ENCODE results near the gene GPX3. TPM values are rescaled to one million over a fixed set of nuclear protein-coding genes. Genes with fewer than 3 reads are reported as not detected.

GPX3 gene
- total RNA-seq, 2 donors from 2014 or later, result 106 to 174 TPM

GRCh38 chr5:151028717-151029116, 8.3 kb downstream of the GPX3 start:
- ATAC-seq (no peak), DNase-seq (no peak)
- intact Hi-C loops (cut with DNase I, micrococcal nuclease), result no loop called here

- intact Hi-C loops (cut with DNase I, micrococcal nuclease), result no loop called here
- ATAC-seq, result no peak
- no peak for DNase-seq
These were observed 9.0 kb downstream of the GPX3 start for GRCh38 chr5:151029179-151030055.

- DNase-seq, result no peak
- ATAC-seq, result no peak
- intact Hi-C loops (cut with DNase I, micrococcal nuclease), result no loop called here
These were observed 9.6 kb downstream of the GPX3 start for GRCh38 chr5:151030056-151030336.

- ATAC-seq (peak; percentile 27), DNase-seq (peak in 1 of 2 donors; percentile 50)
- intact Hi-C loops (cut with DNase I, micrococcal nuclease), result no loop called here
These were observed 10.0 kb downstream of the GPX3 start for GRCh38 chr5:151030379-151030778.

GRCh38 chr5:151031554-151031953, 11.2 kb downstream of the GPX3 start:
- DNase-seq, result no peak
- no peak for ATAC-seq
- intact Hi-C loops (cut with DNase I, micrococcal nuclease), result no loop called here

GRCh38 chr5:151033217-151033934, 13.0 kb downstream of the GPX3 start:
- no peak for DNase-seq
- no peak for ATAC-seq
- intact Hi-C loops (cut with DNase I, micrococcal nuclease), result no loop called here

- ATAC-seq (peak; percentile 30), DNase-seq (no peak)
- intact Hi-C loops (cut with DNase I, micrococcal nuclease), result no loop called here
These were observed 14.3 kb downstream of the GPX3 start for GRCh38 chr5:151034422-151035379.

- DNase-seq (no peak), ATAC-seq (no peak)
- intact Hi-C loops (cut with DNase I, micrococcal nuclease), result no loop called here
These were observed 16.2 kb downstream of the GPX3 start for GRCh38 chr5:151036556-151036955.

- no peak for DNase-seq
- ATAC-seq, result no peak
These were observed 17.4 kb downstream of the GPX3 start for GRCh38 chr5:151037561-151038411.

GRCh38 chr5:151038412-151038745, 18.0 kb downstream of the GPX3 start:
- ATAC-seq, result no peak
- intact Hi-C loops (cut with DNase I, micrococcal nuclease), result no loop called here
- no peak for DNase-seq

More at GRCh38 chr5:151037561-151038411, 17.4 kb downstream of the GPX3 start:
- intact Hi-C loops (cut with DNase I, micrococcal nuclease), result no loop called here

- no peak for DNase-seq
- intact Hi-C loops (cut with DNase I, micrococcal nuclease), result no loop called here
- ATAC-seq, result no peak
These were observed 18.4 kb downstream of the GPX3 start for GRCh38 chr5:151038801-151039238.

- intact Hi-C loops (cut with DNase I, micrococcal nuclease), result no loop called here
- DNase-seq, result no peak
- ATAC-seq, result no peak
These were observed 19.3 kb downstream of the GPX3 start for GRCh38 chr5:151039665-151040064.

GRCh38 chr5:151040211-151040747, 19.9 kb downstream of the GPX3 start:
- intact Hi-C loops (cut with DNase I, micrococcal nuclease), result no loop called here
- DNase-seq (no peak), ATAC-seq (peak; percentile 44)

- ATAC-seq, result no peak
- no peak for DNase-seq
- intact Hi-C loops (cut with DNase I, micrococcal nuclease), result no loop called here
These were observed 21.3 kb downstream of the GPX3 start for GRCh38 chr5:151041577-151042268.

GRCh38 chr5:151042453-151043093, 22.2 kb downstream of the GPX3 start:
- intact Hi-C loops (cut with DNase I, micrococcal nuclease), result no loop called here
- no peak for DNase-seq
- no peak for ATAC-seq

GRCh38 chr5:151047814-151048425, 27.5 kb downstream of the GPX3 start:
- intact Hi-C loops (cut with DNase I, micrococcal nuclease), result no loop called here
- no peak for DNase-seq
- ATAC-seq, result peak; percentile 65

GRCh38 chr5:151048526-151048925, 28.1 kb downstream of the GPX3 start:
- DNase-seq (no peak), ATAC-seq (peak; percentile 22)
- intact Hi-C loops (cut with DNase I, micrococcal nuclease), result no loop called here

Data from left colon (tissue), 2 donors.